Muscle of leg (tissue), 11 donors: ENCODE measurements around the gene CDS1. TPM values are rescaled to one million over a fixed set of nuclear protein-coding genes. Genes with fewer than 3 reads are reported as not detected.

Experiments used
- DNase-seq: peaks from one replicate; pipeline ENCODE4 v3.0.0; 2013
- H3K27ac ChIP-seq: one replicate; pipeline ENCODE4 v1.5.1; 2013; ENCODE audit warnings: mild to moderate bottlenecking, low read length, control low read depth
- H3K27me3 ChIP-seq: one replicate; pipeline ENCODE4 v1.6.1; 2013; ENCODE audit warnings: low read length; ENCODE audit not compliant: control insufficient read depth, insufficient read depth
- H3K36me3 ChIP-seq: one replicate; pipeline ENCODE4 v1.6.1; 2013; ENCODE audit warnings: low read length; ENCODE audit not compliant: control insufficient read depth, insufficient read depth
- H3K4me1 ChIP-seq: one replicate; pipeline ENCODE4 v1.6.1; 2013; ENCODE audit warnings: low read length; ENCODE audit not compliant: control insufficient read depth, insufficient read depth
- H3K4me3 ChIP-seq: one replicate; pipeline ENCODE4 v1.5.1; 2013; ENCODE audit warnings: low read length, control low read depth
- H3K9me3 ChIP-seq: replicated peaks from 2 replicates; pipeline ENCODE4 v1.6.1; 2013; ENCODE audit warnings: low read depth, low read length; ENCODE audit not compliant: control insufficient read depth
- WGBS: methylation state at CpG from one replicate; pipeline ENCODE4 v1.1.5; 2013; ENCODE audit warnings: missing lambda C conversion rate; ENCODE audit not compliant: insufficient coverage; 5-methylcytosine and 5-hydroxymethylcytosine counted together
- polyA plus RNA-seq, 8 donors: library from polyadenylated mRNA; unstranded; fragments of 120-200 nt; gene quantifications; one replicate each; pipeline versions ENCODE4 v1.2.1 to v1.2.3, GENCODE V29; 2013; ENCODE audit warnings: inconsistent platforms in 1 of 8, low replicate concordance in 1 of 8; ENCODE audit not compliant: insufficient read length in 8 of 8, insufficient read depth in 1 of 8
- total RNA-seq: library from RNA; stranded (reverse); fragments of 120-200 nt; gene quantifications from one replicate; pipeline ENCODE4 v1.2.4, GENCODE V29; 2013

CDS1 gene
- total and polyA plus RNA-seq, 9 donors: 0.13 to 3.3 (median 0.27) TPM

DNA sequence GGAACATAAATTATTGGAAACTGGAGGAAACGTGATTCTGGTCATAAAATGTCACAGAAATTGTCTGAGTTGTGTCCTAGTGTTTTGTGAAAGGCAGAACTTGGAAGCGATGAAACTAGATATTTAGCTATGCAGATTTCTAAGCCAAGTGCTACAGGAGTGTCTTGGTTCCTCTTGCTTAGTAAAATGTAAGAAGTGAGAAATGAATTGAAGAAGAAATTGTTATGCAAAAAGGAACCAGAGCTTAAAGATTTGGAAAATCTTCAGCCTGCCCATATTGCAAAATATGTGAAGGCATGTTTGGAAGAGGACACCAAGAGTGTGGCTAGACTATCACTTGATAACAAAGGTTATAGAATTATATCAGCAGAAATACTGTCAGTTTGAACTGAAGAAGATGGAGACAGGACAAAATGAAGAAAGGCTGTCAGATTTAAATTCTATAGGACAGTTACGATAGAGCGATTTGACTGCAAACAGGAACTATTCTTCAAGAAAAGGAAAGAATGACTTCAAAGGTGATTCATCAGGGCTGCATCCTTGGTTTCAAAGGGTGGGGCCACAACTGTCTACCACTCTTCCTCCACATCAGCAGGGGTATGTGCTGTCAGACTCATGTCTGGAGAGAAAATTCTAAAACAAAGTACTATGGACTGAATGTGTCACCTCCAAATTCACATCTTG lies 9.4 kb upstream of the CDS1 start:
- Histone ChIP-seq H3K4me1 (peaks cover under 1% of the 10 kb centered on the region), H3K27ac (no peak overlapping the region), H3K36me3 (no peaks in the 10 kb centered on the region), H3K27me3 (no peaks in the 10 kb centered on the region), H3K9me3 (no peaks in the 10 kb centered on the region), H3K4me3 (no peak overlapping the region)
- WGBS: 73% methylated on average over 4 of the region's 4 CpGs
- DNase-seq: no peak

DNA sequence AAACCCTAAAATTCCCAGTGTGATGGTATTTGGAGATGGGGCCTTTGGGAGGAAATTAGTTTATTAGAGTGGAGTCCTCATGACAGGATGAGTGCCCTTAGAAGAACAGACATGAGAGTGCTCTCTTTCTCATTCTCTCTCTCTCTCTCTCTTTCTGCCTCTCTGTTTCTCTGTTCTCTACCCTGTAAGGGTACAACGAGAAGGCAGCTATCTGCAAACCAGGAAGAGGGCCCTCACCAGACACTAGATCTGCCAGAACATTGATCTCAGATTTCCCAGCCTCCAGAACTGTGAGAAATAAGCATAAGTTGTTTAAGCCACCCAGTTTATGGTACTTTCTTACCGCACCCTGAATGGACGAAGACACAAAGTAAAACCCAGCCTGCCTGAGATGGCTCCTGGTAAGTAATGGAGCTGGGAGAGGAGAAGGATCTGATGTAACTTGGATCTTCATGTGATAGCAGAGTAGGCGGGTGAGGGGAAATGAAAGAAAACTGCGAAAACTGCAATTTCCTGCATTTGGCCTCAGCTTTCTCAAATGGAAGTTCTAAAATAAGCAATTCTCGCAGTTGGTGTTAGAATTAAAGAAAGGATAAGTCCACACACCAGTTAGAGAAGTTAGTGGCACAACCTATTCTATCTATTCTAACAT lies 8.7 kb upstream of the CDS1 start:
- peak; percentile 29 for DNase-seq
- Histone ChIP-seq H3K27ac (no peak overlapping the region), H3K27me3 (no peaks in the 10 kb centered on the region), H3K9me3 (no peaks in the 10 kb centered on the region), H3K36me3 (no peaks in the 10 kb centered on the region), H3K4me1 (no peaks in the 10 kb centered on the region), H3K4me3 (no peak overlapping the region)
- 77% methylated on average over 4 of the region's 6 CpGs for WGBS

DNA sequence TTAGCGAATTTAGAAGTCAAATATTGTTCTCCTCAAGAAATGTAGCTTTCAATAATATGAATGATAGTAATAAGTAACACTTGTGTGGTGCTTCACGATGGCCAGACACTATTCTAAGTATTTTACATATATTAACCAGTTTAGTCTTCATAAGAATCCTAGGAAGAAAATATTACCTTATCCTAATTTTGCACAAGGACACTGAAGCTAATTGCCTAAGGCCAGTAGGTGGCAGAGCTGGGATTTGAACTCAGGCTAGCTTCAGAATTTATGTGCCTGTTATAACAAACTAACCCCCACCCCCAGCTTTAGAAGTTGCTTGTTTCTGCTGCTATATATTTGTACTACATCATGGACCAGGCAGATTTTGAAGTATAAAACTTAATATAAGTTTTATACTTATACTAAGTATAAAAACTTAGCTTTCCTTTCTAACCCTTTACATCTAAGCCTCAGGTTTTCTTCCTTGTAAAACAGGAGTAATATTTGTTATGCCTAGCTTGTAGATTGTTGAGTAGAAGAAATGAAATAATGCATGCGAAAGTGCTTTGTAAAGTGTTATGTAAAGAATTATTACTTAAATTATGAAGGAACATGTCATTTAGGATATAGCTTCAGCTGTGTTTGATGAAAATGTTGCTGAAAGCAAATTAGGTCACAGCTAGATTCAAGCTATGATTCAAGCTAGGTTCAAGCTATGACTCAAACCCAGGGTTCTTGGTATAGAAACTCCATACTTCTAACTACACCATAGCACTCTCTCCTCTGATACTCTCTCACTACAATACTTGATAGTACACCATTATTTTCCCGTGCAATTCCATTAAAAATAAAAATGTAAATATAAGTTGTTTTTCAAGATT lies 4.2 kb upstream of the CDS1 start:
- WGBS: no CpG with 5 or more reads among the region's 4 CpGs
- H3K9me3 ChIP-seq: no peaks in the 10 kb centered on the region
- H3K4me1 ChIP-seq: peaks cover 12% of the 10 kb centered on the region
- no peak overlapping the region for H3K27ac ChIP-seq
- H3K36me3 ChIP-seq: no peaks in the 10 kb centered on the region
- peak; percentile 23 for DNase-seq
- no peak overlapping the region for H3K4me3 ChIP-seq
- peaks cover 26% of the 10 kb centered on the region for H3K27me3 ChIP-seq

DNA sequence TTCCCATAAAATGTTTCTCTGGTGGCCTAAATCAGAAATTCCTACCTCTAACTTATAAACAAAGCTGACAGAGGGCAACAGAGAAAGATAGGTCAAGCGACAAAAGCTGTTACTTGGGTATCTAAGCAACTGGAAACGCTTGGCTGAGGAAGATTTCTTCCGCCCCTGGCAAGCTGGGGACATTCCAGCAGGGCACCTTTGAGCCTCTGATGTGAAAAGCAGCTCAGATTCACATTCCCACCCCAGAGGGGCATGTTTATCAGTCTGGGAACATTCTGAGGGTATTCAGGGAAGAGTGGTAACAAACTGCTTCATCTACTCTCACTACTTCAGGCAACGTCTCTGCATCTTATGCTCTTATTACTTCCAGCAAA lies 3.5 kb upstream of the CDS1 start:
- no peak for DNase-seq
- H3K27me3 ChIP-seq: peaks cover 30% of the 10 kb centered on the region
- WGBS: no CpG with 5 or more reads among the region's 4 CpGs

DNA sequence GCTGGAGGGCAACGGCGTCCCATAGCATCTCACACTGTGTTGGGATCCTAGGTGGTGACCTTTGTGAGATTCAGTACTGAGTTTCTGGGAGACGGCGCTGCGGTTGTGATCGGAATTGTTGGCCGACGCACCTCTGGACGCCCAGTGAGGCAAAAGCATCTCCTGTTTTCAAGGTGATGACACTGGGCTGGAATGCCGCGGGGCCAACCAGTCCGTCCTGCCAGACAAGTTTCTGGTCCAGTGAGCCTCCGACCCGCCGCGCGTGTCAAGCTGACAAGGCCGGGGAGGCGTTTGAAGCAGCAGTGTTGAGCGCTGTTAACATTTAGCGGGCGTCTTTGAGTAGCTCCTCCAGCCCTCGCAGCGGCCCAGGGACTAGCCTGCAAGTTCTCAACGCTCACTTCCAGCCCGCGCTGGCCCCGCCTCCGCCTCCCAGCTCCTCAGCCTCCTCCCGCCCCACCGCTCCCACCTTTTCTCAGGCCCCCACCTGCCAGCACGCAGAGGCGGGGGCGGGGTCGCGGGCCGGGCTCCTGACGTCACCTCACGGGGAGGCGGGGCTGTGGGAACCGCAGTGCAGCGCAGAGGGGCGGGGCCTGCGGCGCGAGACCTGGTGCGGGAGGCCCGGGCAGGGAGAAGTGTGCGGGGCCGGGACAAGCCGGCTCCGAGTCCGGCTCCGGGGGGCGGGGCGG lies 482 bp upstream of the CDS1 start:
- Histone ChIP-seq H3K4me1 (peaks cover 13% of the 10 kb centered on the region), H3K27ac (no peak overlapping the region), H3K27me3 (peaks cover 34% of the 10 kb centered on the region), H3K36me3 (no peaks in the 10 kb centered on the region), H3K4me3 (peak overlapping the region; percentile 47), H3K9me3 (no peaks in the 10 kb centered on the region)
- peak; percentile 74 for DNase-seq
- WGBS: 1% methylated on average over 56 of the region's 56 CpGs

More for the DNA sequence above, 3.5 kb upstream of the CDS1 start:
- Histone ChIP-seq H3K4me3 (no peak overlapping the region), H3K9me3 (no peaks in the 10 kb centered on the region), H3K4me1 (peaks cover 13% of the 10 kb centered on the region), H3K36me3 (no peaks in the 10 kb centered on the region), H3K27ac (no peak overlapping the region)

DNA sequence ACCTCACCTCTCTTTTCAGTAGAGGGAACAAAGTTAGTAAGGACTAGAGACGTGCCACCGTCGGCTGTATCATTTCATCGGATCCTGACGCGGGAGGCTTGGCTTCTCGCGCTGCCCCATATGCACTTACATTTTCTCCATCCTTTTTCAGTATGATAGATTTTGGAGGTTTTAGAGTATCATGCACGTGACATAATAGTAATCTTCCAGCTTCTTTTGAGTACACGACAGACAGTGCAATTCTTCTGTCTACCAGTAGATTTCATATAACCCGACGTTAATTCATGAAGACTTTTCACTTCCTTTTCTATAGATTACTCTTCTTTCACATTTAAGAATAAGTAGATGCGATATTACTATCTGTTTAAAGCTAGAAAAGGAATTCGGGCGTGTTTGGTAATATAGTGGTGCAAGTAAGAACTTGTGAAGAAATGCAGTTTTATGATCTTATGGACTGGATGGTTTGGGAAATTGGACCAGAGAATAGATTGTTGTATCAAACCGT lies 1.0 kb downstream of the CDS1 start:
- DNase-seq: peak; percentile 8

DNA sequence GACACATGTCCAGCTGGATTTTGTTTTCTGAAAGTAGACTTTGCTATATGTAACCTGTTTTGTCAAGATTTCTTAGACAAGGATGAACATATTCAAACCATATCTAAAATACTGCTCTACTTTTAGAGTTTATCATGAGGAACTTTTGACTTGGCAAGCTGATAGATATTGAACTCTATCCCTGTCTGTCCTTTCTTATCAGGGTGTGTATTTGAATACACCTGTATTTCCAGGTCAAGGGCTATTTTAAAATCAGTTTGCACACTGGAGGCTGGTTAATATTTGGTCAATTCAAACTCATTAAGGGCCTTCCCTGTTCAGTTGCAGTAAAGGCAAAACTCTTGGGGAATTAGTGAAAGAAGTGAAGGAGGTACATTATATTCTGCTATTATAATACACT lies 2.3 kb downstream of the CDS1 start:
- peaks cover 13% of the 10 kb centered on the region for H3K4me1 ChIP-seq
- H3K27ac ChIP-seq: no peak overlapping the region
- H3K9me3 ChIP-seq: no peaks in the 10 kb centered on the region
- no peak overlapping the region for H3K4me3 ChIP-seq
- H3K36me3 ChIP-seq: no peaks in the 10 kb centered on the region
- peaks cover 35% of the 10 kb centered on the region for H3K27me3 ChIP-seq
- no peak for DNase-seq

More for the DNA sequence above, 1.0 kb downstream of the CDS1 start:
- WGBS: 68% methylated on average over 3 of the region's 16 CpGs
- no peaks in the 10 kb centered on the region for H3K36me3 ChIP-seq
- H3K4me3 ChIP-seq: peak overlapping the region; percentile 47
- H3K27ac ChIP-seq: no peak overlapping the region
- peaks cover 39% of the 10 kb centered on the region for H3K27me3 ChIP-seq
- H3K9me3 ChIP-seq: no peaks in the 10 kb centered on the region
- peaks cover 13% of the 10 kb centered on the region for H3K4me1 ChIP-seq

DNA sequence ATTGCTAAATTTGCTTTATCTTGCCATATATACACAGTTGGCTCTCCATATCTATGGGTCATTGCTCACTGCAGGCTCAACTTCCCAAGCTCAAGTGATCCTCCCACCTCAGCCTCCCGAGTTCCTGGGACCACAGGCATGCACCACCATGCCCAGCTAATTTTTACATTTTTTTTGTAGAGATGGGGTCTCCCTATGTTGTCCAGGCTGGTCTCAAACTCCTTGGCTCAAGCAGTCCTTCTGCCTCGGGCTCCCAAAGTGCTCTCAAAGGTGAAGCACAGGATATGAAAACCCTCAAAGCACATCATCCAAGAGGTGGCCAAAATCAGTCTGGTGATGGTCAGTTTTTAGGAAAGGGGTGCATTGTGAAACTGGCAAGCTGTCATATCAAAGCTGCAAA lies 11.8 kb downstream of the CDS1 start:
- Histone ChIP-seq H3K4me1 (no peaks in the 10 kb centered on the region), H3K27me3 (no peaks in the 10 kb centered on the region), H3K27ac (no peak overlapping the region), H3K36me3 (no peaks in the 10 kb centered on the region), H3K4me3 (no peak overlapping the region), H3K9me3 (no peaks in the 10 kb centered on the region)
- DNase-seq: no peak
- no CpG with 5 or more reads among the region's 2 CpGs for WGBS

DNA sequence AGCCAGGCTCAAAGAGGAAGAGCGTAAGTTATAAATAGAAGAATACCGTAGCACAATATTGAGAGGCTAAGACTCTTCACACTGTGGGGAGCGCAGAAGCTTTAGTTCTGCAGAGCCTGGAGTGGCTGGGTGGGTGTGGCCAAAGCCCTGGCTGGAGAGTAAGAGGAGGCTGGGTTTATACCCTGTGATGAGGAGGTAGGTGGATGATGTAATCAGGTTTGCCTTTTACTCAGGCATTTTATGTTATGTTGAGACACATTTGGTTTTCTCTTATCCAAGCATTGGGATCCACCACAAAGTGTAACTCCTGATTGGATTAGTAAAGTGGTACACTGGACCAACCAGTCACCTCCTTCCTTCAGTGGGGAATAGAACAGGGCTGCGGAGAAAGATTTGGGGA lies 13.9 kb downstream of the CDS1 start:
- no peaks in the 10 kb centered on the region for H3K4me1 ChIP-seq
- H3K4me3 ChIP-seq: no peak overlapping the region
- no peak for DNase-seq
- no peaks in the 10 kb centered on the region for H3K27me3 ChIP-seq
- no peak overlapping the region for H3K27ac ChIP-seq
- no peaks in the 10 kb centered on the region for H3K9me3 ChIP-seq
- WGBS: 96% methylated on average over 3 of the region's 4 CpGs
- H3K36me3 ChIP-seq: no peaks in the 10 kb centered on the region
